Activated CD8-positive, alpha-beta memory T cell treated with anti-CD3 and anti-CD28 coated beads, Interleukin-2, amount 10 ng/mL, durations not matched to agents 7 days and 5 days (primary cell): Measurements from ENCODE around the gene ALG12. TPM values are rescaled to one million over a fixed set of nuclear protein-coding genes. Genes with fewer than 3 reads are reported as not detected.

Experiments used
- ATAC-seq: fragments of 150-1000 bp; cut with Tn5 transposase; one replicate; pipeline ENCODE4 v1.10.0; 2021; ENCODE audit warnings: moderate library complexity
- CTCF ChIA-PET: fragments of 350-600 bp; sonication (Branson Sonifier 250); formaldehyde crosslinking; loops from one replicate; lab custom pipeline; 2021; ENCODE audit warnings: antibody characterized with exemption; lab: Charles Lee
- DNase-seq: peaks from one replicate; pipeline ENCODE4 v3.0.0-alpha.2; 2020
- H3K27ac Mint-ChIP-seq: one replicate; pipeline ENCODE4 v1.8.0; 2021; ENCODE audit warnings: mild to moderate bottlenecking, mixed read lengths
- H3K27me3 Mint-ChIP-seq: one replicate; pipeline ENCODE4 v1.8.0; 2021; ENCODE audit warnings: mixed read lengths
- H3K36me3 Mint-ChIP-seq: one replicate; pipeline ENCODE4 v1.8.0; 2021; ENCODE audit warnings: mild to moderate bottlenecking, mixed read lengths
- H3K4me1 Mint-ChIP-seq: one replicate; pipeline ENCODE4 v1.8.0; 2021; ENCODE audit warnings: mixed read lengths
- H3K4me3 Mint-ChIP-seq: one replicate; pipeline ENCODE4 v1.8.0; 2021; ENCODE audit warnings: mild to moderate bottlenecking, moderate library complexity, mixed read lengths
- H3K9me3 Mint-ChIP-seq: one replicate; pipeline ENCODE4 v1.8.0; 2022; ENCODE audit warnings: low read depth, mixed read lengths
- total RNA-seq, 2 experiments: library from RNA; stranded (reverse); gene quantifications; one replicate each; pipeline ENCODE4 v1.2.3, GENCODE V29; 2021

Gene ALG12
- total RNA-seq, 2 experiments from 2014 or later, result 16.8 to 18.8 TPM

DNA sequence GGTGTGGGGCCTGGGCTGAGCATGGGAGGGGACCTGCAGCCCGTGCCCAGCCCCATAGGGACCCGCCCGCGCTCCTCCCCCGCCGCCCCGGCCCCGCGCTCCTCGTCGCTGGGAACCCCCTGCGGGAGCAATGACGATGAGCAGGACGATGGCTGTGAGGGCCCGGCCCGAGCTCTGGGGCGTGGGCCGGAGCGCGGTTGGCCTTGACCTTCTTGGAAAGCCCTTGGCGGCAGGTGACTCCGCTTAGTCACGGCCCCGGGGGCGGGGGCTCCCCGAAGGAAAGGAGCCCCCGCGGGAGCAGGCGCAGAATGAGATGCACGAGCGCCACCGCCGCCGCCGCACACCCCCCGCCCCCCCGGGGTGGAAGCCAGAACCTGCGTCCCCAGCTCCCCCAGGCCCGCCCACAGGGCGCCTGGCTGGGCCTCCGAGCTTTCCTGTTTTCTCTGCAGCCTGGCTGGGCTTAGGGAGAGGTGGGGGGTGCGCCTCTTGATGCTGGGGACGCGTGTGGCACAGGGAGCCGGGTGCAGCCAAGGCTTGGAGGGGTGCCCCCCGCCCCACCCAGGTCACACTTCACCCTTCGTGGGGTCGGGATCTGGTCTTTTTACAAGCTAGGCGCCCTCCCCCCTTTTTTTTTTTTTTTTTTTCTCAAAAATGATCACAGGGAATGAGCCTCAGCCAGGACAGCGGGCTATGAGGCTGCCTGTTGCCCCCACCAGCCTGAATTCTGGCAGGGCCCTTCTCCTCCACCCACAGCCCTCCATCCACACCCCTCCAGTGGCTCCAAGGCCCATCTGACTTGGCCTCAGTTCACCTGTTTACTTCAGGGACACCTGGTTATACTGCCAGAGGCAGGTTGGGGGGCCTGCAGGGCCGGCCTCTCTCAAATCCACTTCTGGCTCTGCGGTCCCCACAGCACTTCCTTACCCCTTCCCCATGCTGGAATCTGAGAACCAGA, 18.1 kb upstream of the ALG12 start:
- ATAC-seq, result peak; percentile 88
- Mint-ChIP-seq H3K36me3 (peaks cover 2% of the 10 kb centered on the region), H3K4me1 (peaks cover 25% of the 10 kb centered on the region), H3K9me3 (peaks cover 3% of the 10 kb centered on the region), H3K4me3 (peak overlapping the region; percentile 36), H3K27me3 (no peaks in the 10 kb centered on the region), H3K27ac (peak overlapping the region; percentile 84)
- CTCF ChIA-PET, result interaction anchor here (0.6 to 2.4 kb wide), 6 partner anchors 19 to 389 kb away, joined by 3 to 13 read pairs (median 3); partner anchors contain the start of gene PIM3
- DNase-seq, result peak; percentile 95

DNA sequence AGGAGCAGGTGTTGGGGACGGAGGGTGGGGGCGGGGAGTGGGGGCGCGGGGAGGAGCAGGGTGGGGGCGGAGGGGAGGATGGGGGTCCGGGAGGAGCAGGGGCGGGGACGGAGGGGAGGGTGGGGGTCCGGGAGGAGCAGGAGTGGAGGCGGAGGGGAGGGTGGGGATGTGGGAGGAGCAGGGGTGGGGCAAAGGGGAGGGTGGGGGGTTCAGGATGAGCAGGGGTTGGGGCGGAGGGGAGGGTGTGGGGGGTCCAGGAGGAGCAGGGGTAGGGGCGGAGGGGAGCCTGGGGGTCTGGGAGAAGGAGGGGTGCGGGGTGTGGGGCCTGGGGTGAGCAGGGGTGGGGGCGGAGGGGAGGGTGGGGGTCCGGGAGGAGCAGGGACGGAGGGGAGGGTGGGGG, 17.3 kb upstream of the ALG12 start:
- ATAC-seq, result no peak
- no peaks in the 10 kb centered on the region for H3K36me3 Mint-ChIP-seq
- H3K27ac Mint-ChIP-seq, result no peak overlapping the region
- H3K9me3 Mint-ChIP-seq, result no peaks in the 10 kb centered on the region
- DNase-seq, result no peak
- H3K27me3 Mint-ChIP-seq, result no peaks in the 10 kb centered on the region
- peaks cover 32% of the 10 kb centered on the region for H3K4me1 Mint-ChIP-seq
- H3K4me3 Mint-ChIP-seq, result no peak overlapping the region
- CTCF ChIA-PET, result interaction anchor here (0.7 to 2.4 kb wide), 5 partner anchors 20 to 389 kb away, joined by 3 to 13 read pairs (median 3); partner anchors contain the start of gene PIM3

DNA sequence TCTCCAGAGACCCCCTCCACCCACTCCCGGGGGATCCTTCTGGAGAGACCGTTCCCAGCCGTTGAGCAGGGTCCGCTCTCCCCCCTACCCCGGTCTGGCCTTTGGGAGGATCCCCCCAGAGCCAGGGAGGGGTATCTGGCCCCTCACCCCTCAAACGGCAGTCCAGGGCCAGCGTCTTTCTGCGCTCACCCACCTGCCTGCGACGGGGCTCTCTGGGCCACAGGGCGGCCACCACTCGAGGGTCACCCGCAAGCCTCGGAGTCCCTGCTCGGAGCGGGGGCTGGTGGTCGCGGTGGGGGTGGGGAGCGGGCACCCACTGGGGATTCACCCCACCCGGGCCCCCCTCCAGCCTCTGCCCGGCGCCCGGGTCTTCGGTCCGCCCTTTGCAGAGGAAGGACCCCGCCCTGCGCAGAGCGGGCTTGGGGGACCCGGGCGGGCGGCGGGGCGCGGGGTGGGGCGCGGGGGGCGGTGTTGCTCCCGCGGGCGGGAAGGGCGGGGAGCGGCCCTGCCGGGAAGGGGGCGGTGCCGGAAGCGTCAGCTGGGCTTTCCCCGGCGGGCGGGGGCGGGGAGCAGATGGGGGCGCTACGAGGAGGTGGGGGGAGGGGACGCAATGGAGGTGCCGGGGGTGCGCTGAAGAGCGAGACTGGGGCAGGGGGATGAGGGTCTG, 16.8 kb upstream of the ALG12 start:
- Mint-ChIP-seq H3K4me3 (peak overlapping the region; percentile 58), H3K27me3 (no peaks in the 10 kb centered on the region), H3K36me3 (no peaks in the 10 kb centered on the region), H3K27ac (no peak overlapping the region), H3K9me3 (no peaks in the 10 kb centered on the region), H3K4me1 (peaks cover 37% of the 10 kb centered on the region)
- CTCF ChIA-PET, result interaction anchor here (2.4 kb wide), 1 partner anchor 95 kb away, joined by 13 read pairs; no protein-coding TSS in a partner anchor
- peak; percentile 37 for ATAC-seq
- DNase-seq, result peak; percentile 91

- no peak for DNase-seq
- CTCF ChIA-PET, result interaction anchor here (4.6 kb wide), 1 partner anchor 96 kb away, joined by 48 read pairs; no protein-coding TSS in a partner anchor
- Mint-ChIP-seq H3K4me3 (peak overlapping the region; percentile 58), H3K4me1 (peaks cover 36% of the 10 kb centered on the region), H3K27me3 (no peaks in the 10 kb centered on the region), H3K9me3 (no peaks in the 10 kb centered on the region), H3K36me3 (no peaks in the 10 kb centered on the region), H3K27ac (peak overlapping the region; percentile 15)
- no peak for ATAC-seq
Observed at GRCh38 chr22:49934160-49934890, 16.1 kb upstream of the ALG12 start.

- no peaks in the 10 kb centered on the region for H3K27me3 Mint-ChIP-seq
- peaks cover 36% of the 10 kb centered on the region for H3K4me1 Mint-ChIP-seq
- DNase-seq (no peak), ATAC-seq (no peak)
- H3K27ac Mint-ChIP-seq, result peak overlapping the region; percentile 68
- CTCF ChIA-PET, result interaction anchor here (1.3 to 4.6 kb wide), 3 partner anchors 60 to 166 kb away, joined by 3 to 48 read pairs (median 7); no protein-coding TSS in a partner anchor
- H3K36me3 Mint-ChIP-seq, result no peaks in the 10 kb centered on the region
- peak overlapping the region; percentile 26 for H3K4me3 Mint-ChIP-seq
- no peaks in the 10 kb centered on the region for H3K9me3 Mint-ChIP-seq
Observed at GRCh38 chr22:49933236-49934159, 15.3 kb upstream of the ALG12 start.

DNA sequence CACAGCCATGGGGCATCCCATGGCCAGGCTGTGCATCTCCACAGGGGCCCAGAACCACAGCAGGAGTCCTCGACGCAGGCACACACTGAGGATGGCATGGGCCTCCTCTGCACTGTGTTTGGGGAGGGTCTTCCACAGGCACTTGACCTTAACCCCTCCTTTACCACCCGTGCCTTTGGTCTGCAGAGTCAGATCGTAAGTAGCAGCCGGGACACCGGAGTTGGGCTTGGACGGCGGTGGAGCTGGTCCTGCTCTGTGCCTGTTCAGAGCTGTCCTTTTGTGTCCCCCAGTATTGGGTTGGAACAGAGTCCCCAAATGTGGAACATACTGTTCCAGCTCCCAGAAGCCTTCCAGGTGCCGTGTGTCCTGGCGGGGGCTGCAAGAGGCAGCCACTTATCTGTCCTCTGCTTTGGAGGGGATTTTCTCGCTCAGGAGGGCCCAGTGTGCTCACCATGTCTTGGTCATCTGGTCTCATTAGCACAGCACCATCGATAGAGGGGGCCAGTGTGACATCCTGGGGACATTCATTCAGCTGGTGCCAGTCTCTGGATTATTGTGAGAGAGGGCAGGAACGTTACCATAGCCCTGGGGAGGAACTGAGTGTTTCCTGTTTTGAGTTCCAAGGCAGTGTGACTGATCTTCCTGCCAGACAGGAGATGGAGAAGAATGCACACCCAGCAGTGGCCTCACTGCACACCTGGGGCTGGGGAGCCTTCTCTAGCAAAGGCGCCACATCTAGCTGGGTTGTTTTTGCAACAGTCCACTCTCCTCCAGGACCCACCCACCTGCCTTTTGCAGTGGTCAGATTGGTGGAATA, 12.6 kb upstream of the ALG12 start:
- no peaks in the 10 kb centered on the region for H3K9me3 Mint-ChIP-seq
- peak; percentile 69 for DNase-seq
- H3K36me3 Mint-ChIP-seq, result no peaks in the 10 kb centered on the region
- no peak overlapping the region for H3K4me3 Mint-ChIP-seq
- no peak overlapping the region for H3K27ac Mint-ChIP-seq
- CTCF ChIA-PET, result interaction anchor here (0.8 to 4.6 kb wide), 15 partner anchors 9 to 260 kb away, joined by 3 to 48 read pairs (median 7); partner anchors contain the start of genes ALG12, CRELD2 and MLC1
- no peaks in the 10 kb centered on the region for H3K27me3 Mint-ChIP-seq
- H3K4me1 Mint-ChIP-seq, result peaks cover 41% of the 10 kb centered on the region
- ATAC-seq, result no peak

- H3K4me1 Mint-ChIP-seq, result peaks cover 49% of the 10 kb centered on the region
- no peak overlapping the region for H3K27ac Mint-ChIP-seq
- H3K36me3 Mint-ChIP-seq, result peaks cover 1% of the 10 kb centered on the region
- H3K27me3 Mint-ChIP-seq, result no peaks in the 10 kb centered on the region
- DNase-seq (no peak), ATAC-seq (no peak)
- H3K4me3 Mint-ChIP-seq, result no peak overlapping the region
- CTCF ChIA-PET, result interaction anchor here (1.0 to 4.6 kb wide), 14 partner anchors 8 to 261 kb away, joined by 3 to 48 read pairs (median 8); partner anchors contain the start of genes ALG12, CRELD2 and MLC1
- no peaks in the 10 kb centered on the region for H3K9me3 Mint-ChIP-seq
Observed at GRCh38 chr22:49929994-49930575, 11.8 kb upstream of the ALG12 start.

DNA sequence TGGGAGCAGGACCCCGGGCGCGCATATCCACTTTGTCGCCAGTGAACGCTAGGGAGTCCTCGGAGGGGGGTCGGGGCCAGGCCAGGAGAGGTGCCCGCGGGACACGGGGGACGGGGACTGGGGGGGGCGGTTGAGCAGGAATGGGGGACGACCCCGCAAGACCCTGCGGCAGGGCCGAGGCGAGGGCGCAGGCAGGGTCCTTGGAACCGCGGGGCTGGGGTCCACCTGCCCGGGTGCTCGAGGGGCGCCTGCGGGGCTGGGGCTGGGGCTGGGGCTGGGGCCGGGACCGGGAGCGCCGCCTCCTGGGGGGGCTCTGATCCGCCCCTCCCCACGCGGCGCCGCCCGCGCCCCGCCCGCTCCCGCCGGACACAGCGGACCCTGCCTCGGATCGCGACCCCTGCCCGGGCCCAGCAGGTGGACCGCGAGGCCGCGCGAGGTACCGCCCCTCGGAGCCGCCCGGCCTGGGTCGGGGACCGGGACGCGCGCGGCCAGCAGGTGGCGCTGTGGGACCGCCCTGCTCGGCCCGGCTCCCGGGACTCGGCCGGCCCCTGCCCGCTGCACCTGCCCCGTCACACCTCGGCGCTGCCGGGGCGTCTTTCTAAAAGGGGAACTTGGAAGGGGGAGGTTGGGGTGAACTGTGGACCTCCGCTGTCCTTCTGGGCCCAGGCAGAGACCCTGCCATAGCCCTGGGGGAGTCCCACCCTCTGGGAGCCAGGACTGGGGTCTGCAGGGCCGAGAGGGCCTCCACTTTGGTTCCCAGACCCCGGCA, 11.2 kb upstream of the ALG12 start:
- no peak overlapping the region for H3K4me3 Mint-ChIP-seq
- peaks cover 49% of the 10 kb centered on the region for H3K4me1 Mint-ChIP-seq

GRCh38 chr22:49928555-49929210, 10.4 kb upstream of the ALG12 start:
- CTCF ChIA-PET, result interaction anchor here (1.4 to 3.5 kb wide), 2 partner anchors 102 to 103 kb away, joined by 3 to 34 read pairs; no protein-coding TSS in a partner anchor
- H3K27me3 Mint-ChIP-seq, result no peaks in the 10 kb centered on the region
- no peaks in the 10 kb centered on the region for H3K9me3 Mint-ChIP-seq
- H3K27ac Mint-ChIP-seq, result no peak overlapping the region
- peaks cover 2% of the 10 kb centered on the region for H3K36me3 Mint-ChIP-seq
- no peak overlapping the region for H3K4me3 Mint-ChIP-seq
- peaks cover 47% of the 10 kb centered on the region for H3K4me1 Mint-ChIP-seq
- no peak for ATAC-seq
- no peak for DNase-seq

More for the DNA sequence above, 11.2 kb upstream of the ALG12 start:
- H3K9me3 Mint-ChIP-seq, result no peaks in the 10 kb centered on the region
- ATAC-seq, result peak; percentile 82
- no peak overlapping the region for H3K27ac Mint-ChIP-seq
- peaks cover 2% of the 10 kb centered on the region for H3K36me3 Mint-ChIP-seq
- peak; percentile 78 for DNase-seq
- H3K27me3 Mint-ChIP-seq, result no peaks in the 10 kb centered on the region
- CTCF ChIA-PET, result interaction anchor here (1.8 to 4.6 kb wide), 8 partner anchors 39 to 162 kb away, joined by 5 to 48 read pairs (median 14); no protein-coding TSS in a partner anchor

DNA sequence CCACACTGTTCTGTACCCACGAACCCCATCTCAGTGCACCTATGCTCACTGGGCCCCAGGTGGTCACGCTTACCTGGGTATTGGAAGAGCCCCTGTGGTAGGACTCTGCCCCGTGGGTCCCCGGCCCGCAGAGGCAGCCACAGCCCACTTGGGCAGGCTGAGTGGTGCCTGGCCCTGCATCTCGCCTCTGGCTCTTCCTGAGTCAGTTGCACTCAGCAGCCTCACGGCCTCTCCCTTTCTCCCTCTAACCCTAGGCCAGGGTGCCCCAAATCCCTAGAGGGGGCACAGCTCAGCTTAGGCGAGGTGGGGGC, 9.9 kb upstream of the ALG12 start:
- Mint-ChIP-seq H3K4me1 (peaks cover 42% of the 10 kb centered on the region), H3K36me3 (peaks cover 2% of the 10 kb centered on the region), H3K9me3 (no peaks in the 10 kb centered on the region), H3K27me3 (no peaks in the 10 kb centered on the region), H3K4me3 (no peak overlapping the region), H3K27ac (no peak overlapping the region)
- ATAC-seq (no peak), DNase-seq (no peak)
- CTCF ChIA-PET, result interaction anchor here (1.2 to 3.5 kb wide), 3 partner anchors 65 to 102 kb away, joined by 3 to 34 read pairs (median 3); no protein-coding TSS in a partner anchor
